SU-DHL-6 (cell line): ENCODE results near the gene PTGER1.

Experiments used
- CTCF ChIP-seq: fragments of 200-600 bp; sonication (generic); IDR thresholded peaks from one replicate; pipeline ENCODE4 v1.5.1; 2017; ENCODE audit warnings: antibody characterized with exemption, mild to moderate bottlenecking, low read length, moderate library complexity; ENCODE audit not compliant: insufficient read depth, poor library complexity, severe bottlenecking
- EZH2phosphoT487 ChIP-seq: fragments of 200-600 bp; sonication (generic), shearing (Covaris generic); conservative IDR thresholded peaks from 2 replicates; pipeline ENCODE4 v1.6.1; 2018; ENCODE audit warnings: mild to moderate bottlenecking, antibody characterized with exemption, low read length, moderate library complexity, mixed read lengths

DNA sequence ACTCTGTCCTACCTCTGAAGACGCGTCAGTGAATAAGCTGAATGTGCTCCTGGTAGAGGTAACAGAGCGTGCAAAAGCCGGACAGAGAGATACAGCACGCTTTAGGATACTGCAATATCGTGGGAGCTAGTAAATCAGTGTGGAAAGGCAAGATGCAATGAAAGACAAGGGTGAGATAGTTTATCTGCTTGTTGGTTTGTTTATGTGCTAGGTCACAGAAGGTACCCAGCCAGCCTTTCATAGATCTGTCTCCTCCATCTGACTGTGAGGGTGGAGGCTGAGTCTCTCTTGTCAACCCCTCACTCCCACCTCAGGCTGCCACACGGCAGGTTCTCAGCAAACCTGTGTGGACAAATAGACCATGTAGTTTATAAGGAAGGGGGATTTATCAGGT lies 21.7 kb upstream of the PTGER1 start:
- TF ChIP-seq CTCF (no peak), EZH2phosphoT487 (no peak)
